Body of pancreas (tissue), 4 donors: Measurements from ENCODE around the gene TXNDC5.

Experiments used
- POLR2A ChIP-seq, 3 donors: fragments of 450-650 bp; IDR thresholded peaks; one replicate each; pipeline ENCODE4 v1.6.1; 2016; ENCODE audit warnings: antibody characterized with exemption in 3 of 3, mild to moderate bottlenecking in 2 of 3
- TF ChIP-seq, protein P1 (sequence below), 7 experiments: fragments of 450-650 bp in 4 of 7; fragments of 200-600 bp in 3 of 7; sonication (generic) in 3 of 7; IDR thresholded peaks; one replicate each; pipeline ENCODE4 v1.5.1; 2016 to 2019; ENCODE audit warnings: antibody characterized with exemption in 7 of 7

- TF ChIP-seq POLR2A (IDR thresholded peaks at IDR 0.05) = no peak
- TF ChIP-seq, protein P1, sequence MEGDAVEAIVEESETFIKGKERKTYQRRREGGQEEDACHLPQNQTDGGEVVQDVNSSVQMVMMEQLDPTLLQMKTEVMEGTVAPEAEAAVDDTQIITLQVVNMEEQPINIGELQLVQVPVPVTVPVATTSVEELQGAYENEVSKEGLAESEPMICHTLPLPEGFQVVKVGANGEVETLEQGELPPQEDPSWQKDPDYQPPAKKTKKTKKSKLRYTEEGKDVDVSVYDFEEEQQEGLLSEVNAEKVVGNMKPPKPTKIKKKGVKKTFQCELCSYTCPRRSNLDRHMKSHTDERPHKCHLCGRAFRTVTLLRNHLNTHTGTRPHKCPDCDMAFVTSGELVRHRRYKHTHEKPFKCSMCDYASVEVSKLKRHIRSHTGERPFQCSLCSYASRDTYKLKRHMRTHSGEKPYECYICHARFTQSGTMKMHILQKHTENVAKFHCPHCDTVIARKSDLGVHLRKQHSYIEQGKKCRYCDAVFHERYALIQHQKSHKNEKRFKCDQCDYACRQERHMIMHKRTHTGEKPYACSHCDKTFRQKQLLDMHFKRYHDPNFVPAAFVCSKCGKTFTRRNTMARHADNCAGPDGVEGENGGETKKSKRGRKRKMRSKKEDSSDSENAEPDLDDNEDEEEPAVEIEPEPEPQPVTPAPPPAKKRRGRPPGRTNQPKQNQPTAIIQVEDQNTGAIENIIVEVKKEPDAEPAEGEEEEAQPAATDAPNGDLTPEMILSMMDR (IDR thresholded peaks at IDR 0.05) = no peak
Observed at GRCh38 chr6:7933794-7934193, 23.2 kb upstream of the TXNDC5 start.
